ENCODE results near the gene GKN2. TPM values are rescaled to one million over a fixed set of nuclear protein-coding genes. Genes with fewer than 3 reads are reported as not detected.

GKN2 gene
- total RNA-seq, 2 experiments from 2014 or later, result not detected

GRCh38 chr2:68911246-68911645, 41.4 kb downstream of the GKN2 start:
- DNase-seq (ENCODE audit: low spot score), result no peak
- Histone ChIP-seq H3K9me3 (ENCODE audit: low read length) (peaks cover 18% of the 10 kb centered on the region), H2AFZ (ENCODE audit: low read length) (no peak overlapping the region), H3K36me3 (ENCODE audit: insufficient read depth, low read length) (peaks cover 3% of the 10 kb centered on the region; the same call in 1 of the 2 replicates), H3K4me3 (ENCODE audit: low read depth, low read length, poor library complexity, severe bottlenecking) (no peak overlapping the region), H3K4me1 (ENCODE audit: insufficient read depth, low read length, poor library complexity, severe bottlenecking) (peaks cover 34% of the 10 kb centered on the region), H3K79me2 (ENCODE audit: insufficient read depth, low read depth, low read length) (no peaks in the 10 kb centered on the region), H3K9me2 (ENCODE audit: insufficient read depth, low read length) (no peaks in the 10 kb centered on the region), H4K20me1 (ENCODE audit: insufficient read depth, low read length) (no peaks in the 10 kb centered on the region), H3K4me2 (ENCODE audit: low read length) (no peak overlapping the region), H3K27ac (ENCODE audit: low read depth, low read length, poor library complexity, severe bottlenecking) (no peak overlapping the region)
- POLR2A ChIA-PET, result no interaction called here
- BruUV-seq (replicated peaks), result no TSS peak
- CTCF ChIA-PET (ENCODE audit: unreplicated experiment), result no interaction called here
- intact Hi-C loops (cut with micrococcal nuclease; ENCODE audit: unreplicated experiment), result no loop called here
- TF ChIP-seq EZH2phosphoT487 (IDR thresholded peaks at IDR 0.05; ENCODE audit: borderline replicate concordance, low read depth, low read length) (no peak), CTCF (conservative IDR thresholded peaks at IDR 0.05; ENCODE audit: low read length) (no peak)

DNA sequence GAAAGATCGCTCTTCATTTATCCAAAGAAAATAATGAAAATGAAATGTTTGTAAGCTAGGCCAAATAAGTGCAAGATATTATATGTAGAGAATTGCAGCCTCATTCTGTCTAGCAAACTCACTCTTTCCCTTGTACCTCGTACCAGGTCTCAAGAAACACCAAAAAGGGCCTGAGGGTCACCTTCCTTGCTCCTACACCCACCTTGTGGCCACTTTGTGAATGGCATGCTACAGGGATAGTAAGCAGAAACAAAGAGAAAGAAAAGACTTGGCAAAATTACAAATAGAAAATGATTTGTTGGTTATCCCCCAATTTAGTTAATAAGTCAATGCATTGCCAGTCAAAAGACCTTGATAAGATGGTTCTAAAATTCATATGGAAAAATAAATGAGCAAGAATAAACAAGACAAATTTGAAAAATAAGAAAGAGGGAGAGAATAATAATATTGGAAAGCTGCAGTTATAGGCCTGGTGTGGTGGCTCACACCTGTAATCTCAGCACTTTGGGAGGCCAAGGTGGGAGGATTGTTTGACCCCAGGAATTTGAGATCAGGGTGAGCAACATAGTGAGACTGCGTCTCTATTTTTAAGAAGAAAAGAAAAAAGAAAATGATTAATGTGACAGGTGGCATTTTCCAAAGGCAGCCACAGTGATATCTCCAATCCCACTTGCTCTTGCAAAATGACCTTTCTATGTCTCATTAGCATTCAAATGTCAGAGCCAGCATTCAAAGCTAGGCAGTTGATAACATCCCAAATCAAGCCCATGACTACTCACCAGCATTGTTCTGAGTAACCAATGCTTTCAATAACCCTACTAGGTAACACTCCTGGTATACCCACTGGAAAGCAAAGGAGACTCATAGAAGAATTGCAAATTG, 42.7 kb downstream of the GKN2 start:
- DNase-seq (ENCODE audit: low spot score), result peak; percentile 87
- TF ChIP-seq CTCF (conservative IDR thresholded peaks at IDR 0.05; ENCODE audit: low read length) (peak; percentile 90), EZH2phosphoT487 (IDR thresholded peaks at IDR 0.05; ENCODE audit: borderline replicate concordance, low read depth, low read length) (no peak)
- H3K27ac ChIP-seq (ENCODE audit: low read depth, low read length, poor library complexity, severe bottlenecking), result no peak overlapping the region
- H4K20me1 ChIP-seq (ENCODE audit: insufficient read depth, low read length), result no peaks in the 10 kb centered on the region
- H3K4me1 ChIP-seq (ENCODE audit: insufficient read depth, low read length, poor library complexity, severe bottlenecking), result peaks cover 36% of the 10 kb centered on the region
- no peak overlapping the region for H3K4me3 ChIP-seq (ENCODE audit: low read depth, low read length, poor library complexity, severe bottlenecking)
- peaks cover 25% of the 10 kb centered on the region for H3K9me3 ChIP-seq (ENCODE audit: low read length)
- no peak overlapping the region for H3K4me2 ChIP-seq (ENCODE audit: low read length)
- H3K9me2 ChIP-seq (ENCODE audit: insufficient read depth, low read length), result no peaks in the 10 kb centered on the region
- no peak overlapping the region for H2AFZ ChIP-seq (ENCODE audit: low read length)
- POLR2A ChIA-PET, result interaction anchor here (1.5 kb wide), 1 partner anchor 158 kb away, joined by 3 read pairs; no protein-coding TSS in a partner anchor
- H3K36me3 ChIP-seq (ENCODE audit: insufficient read depth, low read length), result peaks cover 10% of the 10 kb centered on the region; the same call in 1 of the 2 replicates
- no TSS peak for BruUV-seq (replicated peaks)
- intact Hi-C loops (cut with micrococcal nuclease; ENCODE audit: unreplicated experiment), result loop anchor here (1.0 to 10.0 kb wide), 4 partner anchors 143 to 545 kb away; partner anchors contain the start of genes APLF, FBXO48 and PLEK
- CTCF ChIA-PET (ENCODE audit: unreplicated experiment), result no interaction called here
- no peaks in the 10 kb centered on the region for H3K79me2 ChIP-seq (ENCODE audit: insufficient read depth, low read depth, low read length)
